Activated CD4-positive, alpha-beta T cell treated with anti-CD3 and anti-CD28 coated beads, Interleukin-10, Interleukin-2, amounts not matched to agents 100 ng/mL and 50 ng/mL, durations not matched to agents 16 hours and 8 hours (primary cell): Measurements from ENCODE around the gene TRMT1L.

Experiments
- DNase-seq: peaks from one replicate; pipeline ENCODE4 v3.0.0-alpha.2; 2020

The TRMT1L gene

DNA sequence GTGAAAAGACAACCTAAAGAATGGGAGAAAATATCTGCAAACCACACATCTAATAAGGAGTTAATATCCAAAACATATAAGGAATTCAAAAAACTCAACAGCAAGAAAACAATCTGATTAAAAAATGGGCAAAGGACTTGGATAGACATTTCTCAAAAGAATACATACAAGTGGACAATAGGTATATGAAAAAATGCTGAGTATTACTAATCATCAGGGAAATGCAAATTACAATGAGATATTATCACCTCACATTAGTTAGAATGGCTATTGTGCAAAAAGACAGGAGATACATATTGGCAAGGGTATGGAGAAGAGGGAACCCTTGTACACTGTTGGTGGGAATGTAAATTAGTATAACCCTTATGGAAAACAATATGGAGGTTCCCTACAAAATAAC is 44.9 kb downstream of the TRMT1L start:
- no peak for DNase-seq

DNA sequence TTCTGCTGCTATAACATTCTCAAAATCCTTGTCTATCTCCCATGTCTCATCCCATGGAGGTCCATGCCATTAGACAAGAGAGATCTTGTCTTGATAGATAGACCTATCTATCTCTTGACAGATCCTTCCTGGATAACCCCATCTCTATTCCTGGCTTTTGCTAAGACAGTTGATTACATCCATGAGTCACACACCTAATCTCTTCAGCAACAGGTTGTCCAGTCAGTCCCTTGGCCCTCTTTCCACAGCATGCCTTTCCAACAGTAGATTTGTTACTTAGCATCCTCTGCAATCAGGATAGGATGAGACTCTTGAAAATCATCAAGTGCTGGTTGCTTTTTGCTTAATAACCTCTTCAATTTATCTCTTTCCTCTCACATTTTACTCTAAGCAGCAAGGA is 46.6 kb downstream of the TRMT1L start:
- no peak for DNase-seq

DNA sequence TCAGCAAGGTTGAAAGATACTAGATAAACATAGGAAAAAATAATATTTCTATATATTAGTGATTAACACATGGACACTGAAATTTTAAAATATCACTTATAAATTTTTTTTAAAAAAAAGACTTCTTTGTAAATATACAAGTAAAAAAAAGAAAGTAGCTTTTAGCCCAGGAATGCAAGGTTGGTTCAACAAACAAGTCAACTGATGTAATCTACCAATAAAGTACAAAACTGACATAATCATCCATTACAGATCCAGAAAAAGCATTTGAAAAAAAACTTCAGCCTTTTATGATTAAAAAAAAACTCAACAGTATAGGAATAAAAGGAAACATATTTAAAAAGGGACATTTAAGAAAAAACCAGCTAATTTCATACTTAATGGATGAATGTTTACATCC is 48.4 kb downstream of the TRMT1L start:
- no peak for DNase-seq

DNA sequence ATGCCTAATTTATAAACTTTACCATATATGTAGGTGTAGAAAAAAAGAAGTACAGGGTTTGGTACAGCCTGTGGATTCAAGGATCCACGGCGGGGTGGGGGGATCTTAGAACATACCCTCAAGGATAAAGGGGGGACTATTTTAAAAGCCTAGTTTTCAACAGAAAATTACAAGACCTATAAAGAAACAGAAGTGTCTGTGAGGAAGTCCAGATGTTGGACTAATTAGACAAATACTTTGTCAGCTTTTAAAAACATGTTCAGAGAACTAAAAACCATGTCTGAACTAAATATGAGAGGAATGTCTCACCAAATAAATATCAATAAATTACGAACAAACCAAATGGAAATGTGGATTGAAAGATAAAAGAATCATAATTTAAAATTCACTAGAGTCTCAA is 51.6 kb downstream of the TRMT1L start:
- no peak for DNase-seq

DNA sequence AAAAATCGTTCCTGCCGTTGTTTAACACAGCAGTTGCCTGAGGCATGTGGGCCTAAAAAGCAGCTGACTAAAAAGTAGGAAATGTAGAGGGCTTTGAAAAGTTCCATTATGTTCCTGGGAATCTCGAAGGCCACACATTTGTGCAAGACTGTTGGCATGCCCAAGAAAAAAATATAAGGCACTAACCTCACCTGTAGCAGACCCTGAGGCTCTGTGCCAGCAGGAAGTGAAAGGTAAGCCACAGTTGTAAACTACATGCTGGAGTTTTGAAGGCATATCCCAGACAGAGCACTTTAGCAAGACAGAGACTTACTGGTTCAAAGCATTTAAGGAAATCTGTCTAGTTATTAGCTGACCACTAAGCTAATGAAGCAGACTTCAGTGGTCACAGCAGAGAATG is 52.7 kb downstream of the TRMT1L start:
- DNase-seq = no peak

DNA sequence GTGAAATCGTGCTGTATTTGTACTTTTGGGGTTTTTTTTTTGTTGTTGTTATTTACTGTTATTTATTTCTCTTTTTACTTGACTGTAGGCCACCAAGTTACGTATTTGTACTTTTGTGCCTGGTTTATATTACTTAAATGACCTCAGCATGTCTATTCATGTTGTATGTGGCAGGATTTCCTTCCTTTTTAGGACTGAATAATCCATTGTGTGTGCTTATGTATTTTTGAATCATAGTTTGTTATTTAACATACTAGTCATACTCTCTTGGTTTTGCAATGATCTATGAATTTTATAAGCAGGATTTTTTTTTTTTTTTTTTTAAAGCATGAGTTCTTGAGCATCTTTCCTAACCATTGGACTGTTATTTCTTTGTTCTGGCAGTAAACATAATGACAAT is 60.2 kb downstream of the TRMT1L start:
- DNase-seq = no peak

DNA sequence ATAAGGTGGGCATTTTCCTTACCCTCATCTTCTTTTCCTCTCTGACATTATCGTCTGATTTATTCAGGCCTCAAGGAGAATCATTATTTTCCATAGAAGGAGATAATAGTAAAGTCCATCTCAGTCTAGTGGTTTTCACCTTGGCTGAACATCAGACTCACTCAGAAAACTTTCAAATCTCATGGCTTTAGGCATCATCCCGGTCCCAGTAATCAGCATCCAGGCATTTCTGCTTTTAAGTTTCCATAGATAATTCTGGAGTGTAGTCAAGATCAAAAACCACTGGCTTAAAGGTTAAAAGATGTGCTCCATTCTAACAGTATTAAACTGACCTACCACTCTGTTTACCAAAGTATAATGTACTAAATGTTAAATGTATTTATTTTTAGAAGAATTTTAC is 62.0 kb downstream of the TRMT1L start:
- no peak for DNase-seq

DNA sequence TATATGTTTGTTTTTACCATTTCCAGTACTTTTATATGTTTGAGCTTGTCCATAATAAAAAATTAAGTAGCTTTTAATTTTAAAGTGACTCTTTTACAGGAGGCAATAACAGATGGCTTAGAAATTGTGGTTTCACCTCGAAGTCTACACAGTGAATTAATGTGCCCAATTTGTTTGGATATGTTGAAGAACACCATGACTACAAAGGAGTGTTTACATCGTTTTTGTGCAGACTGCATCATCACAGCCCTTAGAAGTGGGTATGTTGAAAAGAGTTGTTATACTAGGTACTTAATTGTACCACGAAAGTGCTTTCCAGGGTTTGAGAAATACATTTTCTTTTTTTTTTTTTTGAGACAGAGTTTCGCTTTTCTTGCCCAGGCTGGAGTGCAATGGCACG is 65.3 kb downstream of the TRMT1L start:
- DNase-seq = no peak

DNA sequence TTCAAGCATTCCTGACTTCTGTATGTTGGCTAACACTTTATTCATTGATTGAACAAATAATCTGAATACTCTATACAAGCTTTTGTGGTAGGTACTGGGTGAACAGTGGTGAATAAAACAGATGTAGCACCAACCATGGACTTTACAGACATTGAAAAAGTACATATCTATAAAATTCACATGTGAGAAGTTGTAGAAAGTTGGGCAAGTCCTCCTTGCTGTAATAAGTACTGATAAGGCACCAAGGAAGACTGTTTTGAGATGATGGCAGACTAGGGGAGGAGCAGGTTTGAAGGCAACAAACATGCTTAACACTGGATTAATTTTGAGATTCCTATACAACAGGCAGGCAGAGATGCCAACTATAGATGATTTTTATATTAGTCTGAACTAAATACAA is 69.0 kb downstream of the TRMT1L start:
- no peak for DNase-seq

DNA sequence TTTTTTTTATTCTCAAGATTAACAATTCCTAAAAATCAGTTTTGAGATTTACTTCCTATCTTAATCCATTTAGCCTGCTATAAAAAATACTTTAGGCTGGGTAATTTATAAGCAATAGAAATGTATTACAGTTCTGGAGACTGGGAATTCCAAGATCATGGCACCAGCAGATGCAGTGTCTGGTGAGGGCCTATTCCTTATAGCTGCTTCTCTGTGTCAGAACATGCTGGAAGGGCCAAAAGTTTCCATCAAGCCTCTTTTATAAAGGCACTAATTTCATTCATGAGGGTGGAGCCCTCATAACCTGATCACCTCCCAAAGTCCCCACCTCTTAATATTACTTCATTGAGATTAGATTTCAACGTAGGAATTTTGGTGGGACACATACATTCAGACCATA is 69.7 kb downstream of the TRMT1L start:
- DNase-seq = no peak

DNA sequence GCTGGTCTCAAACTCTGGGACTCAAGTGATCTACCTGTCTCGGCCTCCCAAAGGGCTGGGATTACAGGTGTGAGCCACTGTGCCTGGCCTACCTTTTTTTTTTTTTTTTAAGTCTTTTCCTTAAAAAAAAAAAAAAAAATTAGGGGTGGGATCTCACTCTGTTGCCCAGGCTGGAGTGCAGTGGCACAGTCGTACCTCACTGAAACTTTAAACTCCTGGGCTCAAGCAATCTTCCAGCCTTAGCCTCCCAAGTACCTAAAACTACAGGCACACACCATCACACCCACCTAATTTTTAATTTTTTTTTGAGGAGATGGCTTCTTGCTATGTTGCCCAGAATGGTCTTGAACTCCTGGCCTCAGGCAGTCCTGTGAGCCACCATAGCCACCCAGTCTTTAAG is 72.9 kb downstream of the TRMT1L start:
- DNase-seq = no peak

DNA sequence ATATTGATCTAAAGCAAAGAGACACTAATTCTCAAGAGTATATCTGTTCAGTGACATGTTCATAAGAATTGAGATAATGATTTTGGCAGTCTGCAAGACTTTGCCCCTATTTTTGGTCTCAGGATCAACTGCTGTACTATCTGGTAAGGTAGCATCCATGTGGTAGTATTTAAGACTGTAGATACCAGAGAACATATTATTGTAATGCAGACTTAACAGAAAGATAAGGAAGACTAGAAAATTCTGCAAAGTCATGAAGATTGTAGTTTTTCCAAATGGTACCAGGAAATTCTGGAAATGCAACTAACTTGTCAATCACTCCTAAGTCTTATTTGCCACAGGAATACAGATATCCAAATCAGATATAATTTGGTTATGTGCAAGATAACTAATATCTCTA is 76.3 kb downstream of the TRMT1L start:
- no peak for DNase-seq

DNA sequence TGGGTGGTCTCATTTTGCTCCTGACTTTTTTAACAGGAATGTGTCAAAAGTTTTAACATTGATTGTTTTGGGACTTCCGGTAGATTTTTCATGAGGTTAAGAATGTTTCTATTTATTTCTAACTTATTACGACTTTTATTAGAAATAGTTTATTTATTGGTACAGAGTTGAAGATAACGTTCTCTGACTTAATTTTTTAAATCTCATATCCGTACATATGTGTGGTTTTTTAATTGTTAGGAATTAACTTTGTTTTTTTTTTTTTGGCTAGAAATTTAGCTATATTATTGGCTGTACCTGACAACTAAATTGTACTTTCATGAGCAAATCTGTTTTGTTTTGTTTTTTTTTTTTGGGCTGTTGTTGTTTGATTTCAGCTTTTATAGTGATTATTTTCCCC is 79.4 kb downstream of the TRMT1L start:
- no peak for DNase-seq

DNA sequence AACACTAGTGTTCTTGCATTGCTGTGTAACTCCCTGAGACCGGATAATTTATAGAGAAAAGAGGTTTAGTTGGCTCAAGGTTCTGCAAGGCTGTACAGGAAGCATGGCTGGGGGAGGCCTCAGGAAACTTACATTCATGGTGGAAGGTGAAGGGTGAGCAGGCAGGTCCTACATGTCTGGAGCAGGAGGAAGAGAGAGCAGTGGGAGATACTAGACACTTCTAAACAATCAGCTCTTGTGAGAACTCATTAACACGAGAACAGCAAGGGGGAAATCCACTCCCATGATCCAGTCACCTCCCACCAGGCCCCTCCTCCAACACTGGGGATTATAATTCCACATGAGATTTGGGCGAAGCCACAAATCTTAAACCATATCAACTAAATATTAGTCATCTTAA is 81.3 kb downstream of the TRMT1L start:
- no peak for DNase-seq

DNA sequence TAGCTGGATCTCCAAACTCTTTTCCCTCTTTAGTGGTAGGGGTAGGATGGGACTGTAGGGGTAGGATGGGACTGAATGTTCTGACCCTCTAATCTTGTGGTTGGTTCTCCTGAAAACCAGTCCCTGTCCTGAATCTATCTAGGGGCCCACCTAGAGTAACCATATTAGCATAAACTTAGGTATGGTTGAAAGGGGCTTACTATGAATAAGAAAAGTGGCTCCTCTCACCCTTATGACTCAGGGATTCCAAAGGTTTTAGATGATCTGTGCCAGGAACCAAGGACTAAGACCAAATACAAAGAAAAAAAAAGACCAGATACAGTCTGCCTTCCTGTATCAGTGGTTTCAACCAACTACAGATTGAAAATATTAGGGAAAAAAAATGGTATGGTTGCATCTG is 82.4 kb downstream of the TRMT1L start:
- no peak for DNase-seq

DNA sequence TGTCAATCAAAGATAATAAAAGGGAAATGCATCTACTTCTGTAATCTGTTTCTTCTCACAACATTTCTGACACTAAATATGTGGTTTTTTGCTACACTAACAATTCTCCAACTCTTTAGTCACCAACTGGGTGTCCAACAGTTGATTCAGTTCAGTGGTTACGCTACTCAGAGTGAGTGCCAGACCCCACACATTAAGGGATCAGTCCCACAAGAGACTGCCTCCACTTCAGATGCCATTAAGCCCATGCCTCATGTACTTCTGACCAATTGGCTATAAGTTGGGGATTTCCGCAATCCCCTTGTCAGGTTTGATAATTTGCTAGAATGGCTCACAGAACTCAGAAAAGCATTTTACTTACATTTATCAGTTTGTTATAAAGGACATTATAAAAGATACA is 83.0 kb downstream of the TRMT1L start:
- no peak for DNase-seq

DNA sequence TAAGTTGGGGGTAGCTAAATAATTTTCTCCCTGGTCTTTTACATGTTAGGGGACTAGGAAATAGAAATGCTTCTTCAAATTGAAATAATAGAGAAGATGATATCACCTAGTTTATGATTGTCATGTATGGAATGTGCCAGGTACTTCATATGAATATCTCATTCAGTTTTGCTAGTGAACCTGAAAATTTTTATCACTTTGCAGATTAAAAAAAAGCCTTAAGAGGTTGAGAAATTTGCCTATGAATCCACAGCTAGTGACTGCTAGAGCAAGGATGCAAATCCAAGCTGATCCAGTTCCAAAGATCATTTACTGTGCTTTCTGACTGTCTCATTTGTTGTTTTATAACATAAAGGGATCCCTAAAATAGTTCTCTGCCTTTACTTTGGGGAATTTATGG is 86.7 kb downstream of the TRMT1L start:
- no peak for DNase-seq

DNA sequence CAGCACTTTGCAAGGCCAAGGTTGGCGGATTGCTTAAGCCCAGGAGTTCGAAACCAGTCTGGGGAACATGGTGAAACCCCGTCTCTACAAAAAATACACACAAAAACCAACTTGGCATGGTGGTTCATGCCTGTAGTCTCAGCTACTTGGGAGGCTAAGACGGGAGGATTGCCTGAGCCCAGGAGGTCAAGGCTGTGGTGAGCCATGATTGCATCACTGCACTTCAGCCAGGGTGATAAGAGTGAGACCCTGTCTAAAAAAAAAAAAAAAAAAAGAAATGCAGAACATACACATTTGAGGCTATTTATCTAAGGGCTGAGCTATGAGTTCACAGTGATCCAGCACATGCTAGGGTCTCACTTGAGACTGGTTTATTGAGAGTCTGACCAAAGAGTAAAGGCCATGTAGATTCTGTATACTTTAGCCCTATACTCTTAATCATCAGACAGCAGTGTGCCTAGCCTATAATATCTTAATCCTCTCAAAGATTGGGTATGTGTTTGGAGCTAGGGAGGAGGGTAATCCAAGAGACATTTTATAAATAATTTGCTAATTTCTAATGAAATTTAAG is 87.5 kb downstream of the TRMT1L start:
- no peak for DNase-seq

DNA sequence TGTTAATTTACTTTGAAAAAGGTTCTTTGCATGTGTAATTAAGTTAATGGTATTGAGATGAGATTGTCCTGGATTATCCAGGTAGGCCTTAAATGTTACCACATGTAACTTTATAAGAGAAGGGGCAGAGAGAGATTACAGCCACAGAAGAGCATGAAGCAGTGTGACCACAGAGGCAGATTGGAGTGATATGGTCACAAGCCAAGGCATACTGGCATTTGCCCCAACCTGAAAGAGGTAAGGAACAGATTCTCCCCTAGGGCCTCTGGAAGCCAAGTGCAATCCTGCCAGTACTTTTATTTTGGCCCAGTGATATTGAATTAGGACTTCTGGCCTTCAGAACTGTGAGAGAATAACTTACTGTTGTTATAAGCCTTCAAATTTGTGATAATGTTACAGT is 88.4 kb downstream of the TRMT1L start:
- DNase-seq = no peak
